Activated T-helper 2 cell treated with anti-CD3 and anti-CD28 coated beads, Interferon-gamma antibody, Interleukin-2, Interleukin-4, amounts not matched to agents 10 μg/mL and 5 μg/mL and 100 μg/mL, durations not matched to agents 14 hours and 24 hours and 36 hours (primary cell): Measurements from ENCODE around the gene PRDM13. TPM values are rescaled to one million over a fixed set of nuclear protein-coding genes. Genes with fewer than 3 reads are reported as not detected.

Experiments used
- total RNA-seq: library from RNA; stranded (reverse); gene quantifications from 2 replicates; pipeline ENCODE4 v1.2.3, GENCODE V29; 2022

PRDM13 gene
- total RNA-seq, 1 donor from 2014 or later, result not detected

Other genes starting within 250 kb of the PRDM13 start
- gene COQ3, start 212.6 kb upstream of the PRDM13 start, total RNA-seq, result 12.9 and 13.7 TPM in 2 replicates
- gene PNISR, start 181.5 kb upstream of the PRDM13 start, total RNA-seq, result 125 and 129 TPM in 2 replicates
- gene USP45, start 91.4 kb upstream of the PRDM13 start, total RNA-seq, result 15.6 and 16.8 TPM in 2 replicates
- gene CCNC, start 38.2 kb upstream of the PRDM13 start, total RNA-seq, result 49.2 and 52.1 TPM in 2 replicates